Measurements from ENCODE around the gene EXOSC2. TPM values are rescaled to one million over a fixed set of nuclear protein-coding genes. Genes with fewer than 3 reads are reported as not detected.

Gene EXOSC2, protein sequence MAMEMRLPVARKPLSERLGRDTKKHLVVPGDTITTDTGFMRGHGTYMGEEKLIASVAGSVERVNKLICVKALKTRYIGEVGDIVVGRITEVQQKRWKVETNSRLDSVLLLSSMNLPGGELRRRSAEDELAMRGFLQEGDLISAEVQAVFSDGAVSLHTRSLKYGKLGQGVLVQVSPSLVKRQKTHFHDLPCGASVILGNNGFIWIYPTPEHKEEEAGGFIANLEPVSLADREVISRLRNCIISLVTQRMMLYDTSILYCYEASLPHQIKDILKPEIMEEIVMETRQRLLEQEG
- total RNA-seq, result 19.0 TPM

DNA sequence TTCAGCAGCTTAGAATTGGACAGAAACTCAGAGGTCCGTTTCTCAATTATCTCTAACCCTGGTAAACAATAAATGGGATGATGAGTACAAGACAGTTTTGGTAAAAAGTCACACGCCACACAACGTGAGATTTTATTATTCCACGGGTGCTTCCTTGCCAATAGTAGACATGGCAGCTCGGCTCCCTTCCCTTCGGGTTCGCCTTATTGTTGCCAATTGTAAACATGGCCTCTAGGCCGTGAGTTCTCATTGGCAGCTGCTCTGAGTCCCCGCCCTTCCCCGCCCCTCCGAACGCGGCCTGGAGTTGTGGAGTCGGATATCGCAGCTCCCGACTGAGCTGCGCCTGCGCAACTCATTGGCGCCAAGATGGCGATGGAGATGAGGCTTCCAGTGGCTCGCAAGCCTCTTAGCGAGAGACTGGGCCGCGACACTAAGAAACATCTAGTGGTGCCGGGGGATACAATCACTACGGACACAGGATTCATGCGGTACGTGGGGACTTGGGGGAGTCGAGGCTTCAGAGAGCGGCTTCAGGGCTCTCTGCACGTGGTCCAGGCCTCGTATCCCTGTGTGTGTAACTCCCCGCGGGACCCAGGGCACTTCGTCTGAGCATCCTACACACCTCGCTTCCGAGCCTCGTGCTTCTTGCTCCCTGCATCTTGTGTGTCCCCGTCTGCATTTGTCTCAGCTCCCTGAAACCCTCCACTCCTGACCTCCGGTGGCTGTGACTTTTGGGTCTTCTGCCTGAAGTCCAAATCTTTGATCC lies at the start of gene EXOSC2:
EXOSC2 (plus strand) TSS at position 355 of the 766 bp plus-strand sequence; CDS start at position 367, 12 bp downstream.
- peak; percentile 98 for DNase-seq (ENCODE audit: low spot score)

DNA sequence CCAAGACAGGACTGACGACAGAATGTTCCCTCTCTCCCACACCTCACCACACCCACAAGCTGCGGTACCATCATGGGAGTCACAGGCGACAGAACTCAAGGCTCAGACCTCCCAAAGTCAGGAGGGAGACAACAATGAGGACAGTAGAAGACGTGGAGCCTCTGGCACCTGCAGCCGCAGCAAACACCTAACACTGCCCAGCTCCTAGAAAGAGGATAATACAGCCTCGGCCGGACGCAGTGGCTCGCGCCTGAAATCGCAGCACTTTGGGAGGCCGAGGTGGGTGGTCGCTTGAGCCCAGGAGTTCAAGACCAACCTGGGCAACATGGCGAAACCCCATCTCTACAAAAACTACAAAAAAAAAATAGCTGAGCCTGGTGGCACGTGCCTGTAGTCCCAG lies 42.4 kb upstream of the EXOSC2 start:
- no peak for DNase-seq (ENCODE audit: low spot score)

DNA sequence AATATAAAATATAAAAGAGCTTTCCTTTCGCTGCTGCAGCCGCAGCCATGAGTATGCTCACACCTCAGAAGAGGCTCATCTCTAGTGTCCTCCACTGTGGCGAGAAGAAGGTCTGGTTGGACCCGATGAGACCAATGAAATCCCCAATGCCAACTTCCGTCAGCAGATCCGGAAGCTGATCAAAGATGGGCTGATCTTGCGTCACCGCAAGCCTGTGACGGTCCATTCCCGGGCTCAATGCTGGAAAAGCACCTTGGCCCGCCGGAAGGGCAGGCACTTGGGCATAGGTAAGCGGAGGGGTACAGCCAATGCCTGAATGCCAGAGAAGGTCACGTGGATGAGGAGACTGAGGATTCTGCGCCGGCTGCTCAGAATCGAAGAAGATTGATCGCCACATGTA lies 41.8 kb upstream of the EXOSC2 start:
- DNase-seq (ENCODE audit: low spot score), result no peak

DNA sequence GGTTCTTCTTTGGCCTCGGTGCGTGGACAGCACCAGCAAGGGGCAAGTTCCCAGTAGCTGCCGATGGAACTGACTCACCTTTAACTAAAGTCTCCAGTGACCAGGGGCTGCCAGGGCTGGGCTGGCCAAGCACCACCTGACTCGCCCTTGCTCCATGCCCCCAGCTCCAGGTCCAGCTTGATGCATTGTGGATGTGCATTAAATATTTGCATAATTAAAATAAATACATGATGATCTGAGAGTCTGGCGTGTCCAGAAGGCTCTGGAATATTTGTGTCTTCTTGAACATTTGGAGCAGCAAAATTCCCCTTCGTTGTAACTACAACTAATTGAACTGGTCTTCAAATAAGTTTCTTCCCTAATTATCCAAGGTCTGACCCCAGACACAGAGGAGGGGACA lies 38.7 kb upstream of the EXOSC2 start:
- DNase-seq (ENCODE audit: low spot score), result no peak

DNA sequence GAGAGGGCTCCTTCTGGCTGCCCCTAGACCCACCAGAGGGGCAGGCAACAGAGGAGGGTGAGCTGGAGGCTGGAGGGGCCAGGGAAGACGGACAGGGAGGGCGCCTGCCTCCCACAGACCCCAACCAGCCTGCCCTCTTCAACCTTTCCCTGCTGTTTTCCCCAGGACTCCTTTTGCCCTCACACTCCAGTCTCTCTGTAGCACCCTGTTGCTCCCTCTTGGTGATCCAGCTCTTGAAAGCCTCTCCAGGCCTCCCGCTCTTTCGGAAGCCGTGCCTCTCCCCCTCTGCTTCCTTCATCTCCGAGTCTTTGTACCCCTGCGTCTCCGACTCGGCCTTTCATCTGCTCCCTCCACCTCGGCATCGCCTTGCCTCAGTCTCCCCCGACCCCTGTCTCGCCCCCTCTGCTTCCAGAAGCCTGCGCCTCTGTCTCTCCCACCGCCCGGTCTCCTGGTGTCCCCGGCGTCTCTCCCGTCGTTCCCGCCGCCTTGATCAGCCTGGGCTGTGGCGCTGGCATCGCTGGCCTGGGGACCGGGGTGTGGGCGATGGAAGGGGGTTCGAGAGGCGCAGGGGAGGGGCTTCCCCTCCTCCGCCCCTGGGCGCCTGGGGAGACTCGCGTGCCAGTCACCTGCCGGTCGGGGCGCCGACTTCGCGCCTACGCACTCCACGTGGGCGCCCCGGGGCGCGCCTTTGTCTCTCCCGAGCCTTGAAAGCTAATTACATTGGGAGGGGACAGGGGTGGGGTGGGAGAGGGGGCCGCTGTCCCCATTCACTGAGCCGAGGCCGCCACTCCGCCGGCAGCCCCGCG lies 34.5 kb upstream of the EXOSC2 start:
- DNase-seq (ENCODE audit: low spot score), result no peak

DNA sequence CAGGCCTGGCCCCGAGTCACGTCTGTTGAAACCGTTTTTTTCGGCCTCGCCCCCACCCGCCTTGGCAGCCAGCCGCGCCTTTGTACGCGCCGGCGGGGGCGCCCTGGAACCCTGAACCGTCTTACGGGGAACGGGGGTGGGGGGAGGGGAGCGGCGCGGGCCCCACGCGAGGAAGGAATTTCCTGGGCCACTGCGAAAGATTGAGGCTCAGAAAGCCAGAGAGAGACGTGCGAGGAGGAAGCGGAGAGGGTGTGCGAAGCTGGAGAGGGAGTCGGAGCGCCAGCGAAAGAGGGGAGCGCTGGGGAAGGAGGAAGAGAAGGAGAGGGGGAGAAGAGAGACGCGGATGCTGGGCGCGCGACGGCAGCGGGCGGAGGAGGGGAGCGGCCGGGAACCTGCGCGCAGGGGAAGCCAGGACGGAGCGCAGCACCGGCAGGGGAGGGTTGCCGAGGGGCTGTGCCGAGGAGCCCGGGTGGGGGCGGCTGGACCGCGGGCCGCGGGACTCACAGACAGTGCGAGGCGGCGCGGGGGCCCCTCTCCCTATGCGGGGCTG lies 33.8 kb upstream of the EXOSC2 start:
- DNase-seq (ENCODE audit: low spot score), result no peak

DNA sequence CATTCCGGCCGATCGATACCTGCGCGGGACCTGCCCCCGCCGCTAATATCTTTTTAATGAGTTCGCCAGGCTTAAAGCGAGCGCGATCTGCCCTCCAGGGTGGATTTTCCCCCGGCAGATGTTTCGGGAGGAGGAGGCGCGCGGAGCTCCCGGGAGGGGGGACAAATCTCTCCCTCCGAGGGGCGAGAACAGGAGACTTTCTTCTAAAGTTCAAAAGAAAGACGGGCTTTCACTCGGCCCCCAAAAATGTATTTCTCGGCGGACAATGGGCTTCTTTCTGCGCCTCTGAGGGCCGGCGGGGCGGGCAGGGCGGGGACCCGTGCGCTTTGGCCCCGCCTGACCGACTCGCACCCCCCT lies 33.3 kb upstream of the EXOSC2 start:
- no peak for DNase-seq (ENCODE audit: low spot score)

DNA sequence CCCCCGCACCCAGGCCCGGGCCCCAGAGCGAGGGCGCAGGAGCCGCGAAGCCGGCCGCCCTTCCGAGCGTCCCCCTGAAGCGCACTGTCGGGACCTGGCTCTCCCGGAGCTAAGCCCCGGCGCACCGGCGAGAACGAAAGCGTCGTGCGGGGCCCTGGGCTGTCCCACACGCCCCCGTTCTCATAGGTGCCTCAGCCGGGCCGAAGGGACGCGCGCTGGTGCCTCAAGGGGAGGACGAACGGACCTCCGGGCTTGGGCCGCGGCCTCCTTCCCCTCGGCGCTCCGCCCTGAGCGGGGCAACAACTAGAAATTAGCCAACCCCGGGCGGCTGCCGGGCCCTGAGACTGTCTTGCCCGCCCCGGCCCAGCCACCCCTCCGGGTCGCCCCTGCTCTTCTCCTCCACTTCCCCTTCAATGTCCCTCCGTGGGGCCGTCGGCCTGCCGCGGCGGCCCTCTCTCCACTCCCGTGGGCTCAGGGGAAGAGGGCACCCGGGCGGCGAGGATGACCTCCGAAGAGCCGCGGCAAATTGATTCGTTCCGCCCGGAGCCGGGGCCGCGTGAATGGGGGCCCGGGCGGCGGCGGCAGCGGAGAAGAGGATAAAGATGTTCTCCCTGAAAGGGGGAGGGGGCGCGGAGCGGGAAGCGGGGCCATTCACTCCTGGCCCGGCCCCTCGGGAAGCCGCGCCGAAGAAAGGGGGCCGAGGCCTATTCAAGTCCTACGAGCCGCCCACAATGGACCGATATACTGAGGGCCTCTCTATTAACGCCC lies 32.7 kb upstream of the EXOSC2 start:
- no peak for DNase-seq (ENCODE audit: low spot score)

DNA sequence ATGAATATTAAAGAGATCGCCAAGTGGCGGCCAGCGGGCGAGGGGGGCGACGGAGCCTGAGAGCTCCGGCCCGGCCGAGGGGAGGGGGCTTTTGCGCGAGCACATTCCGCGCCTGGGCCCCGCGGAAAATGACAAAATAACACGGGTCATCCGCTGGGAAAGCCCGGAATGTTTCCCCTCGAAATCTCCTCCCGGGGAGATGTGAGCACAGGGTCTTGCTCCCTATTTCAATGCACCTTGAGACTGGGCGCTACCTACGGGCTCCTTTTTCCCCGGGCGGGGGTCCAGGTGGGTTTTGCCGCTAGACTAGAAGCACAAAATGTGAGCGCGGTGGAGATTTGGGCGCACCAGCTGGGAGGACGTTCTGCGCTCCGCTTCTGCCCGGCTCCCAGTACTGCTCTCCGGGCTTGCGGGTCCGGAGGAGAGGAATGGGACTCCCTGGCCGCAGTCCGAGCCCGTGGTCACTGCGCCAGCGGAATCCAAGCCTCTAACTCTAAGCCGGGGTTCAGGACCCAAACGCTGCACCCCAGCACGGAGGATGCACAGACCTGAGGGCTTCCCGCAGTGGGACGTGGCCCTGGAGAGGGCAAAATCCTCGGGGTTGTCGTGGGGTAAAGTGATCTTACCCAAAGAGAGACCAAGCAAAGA lies 32.0 kb upstream of the EXOSC2 start:
- DNase-seq (ENCODE audit: low spot score), result no peak

DNA sequence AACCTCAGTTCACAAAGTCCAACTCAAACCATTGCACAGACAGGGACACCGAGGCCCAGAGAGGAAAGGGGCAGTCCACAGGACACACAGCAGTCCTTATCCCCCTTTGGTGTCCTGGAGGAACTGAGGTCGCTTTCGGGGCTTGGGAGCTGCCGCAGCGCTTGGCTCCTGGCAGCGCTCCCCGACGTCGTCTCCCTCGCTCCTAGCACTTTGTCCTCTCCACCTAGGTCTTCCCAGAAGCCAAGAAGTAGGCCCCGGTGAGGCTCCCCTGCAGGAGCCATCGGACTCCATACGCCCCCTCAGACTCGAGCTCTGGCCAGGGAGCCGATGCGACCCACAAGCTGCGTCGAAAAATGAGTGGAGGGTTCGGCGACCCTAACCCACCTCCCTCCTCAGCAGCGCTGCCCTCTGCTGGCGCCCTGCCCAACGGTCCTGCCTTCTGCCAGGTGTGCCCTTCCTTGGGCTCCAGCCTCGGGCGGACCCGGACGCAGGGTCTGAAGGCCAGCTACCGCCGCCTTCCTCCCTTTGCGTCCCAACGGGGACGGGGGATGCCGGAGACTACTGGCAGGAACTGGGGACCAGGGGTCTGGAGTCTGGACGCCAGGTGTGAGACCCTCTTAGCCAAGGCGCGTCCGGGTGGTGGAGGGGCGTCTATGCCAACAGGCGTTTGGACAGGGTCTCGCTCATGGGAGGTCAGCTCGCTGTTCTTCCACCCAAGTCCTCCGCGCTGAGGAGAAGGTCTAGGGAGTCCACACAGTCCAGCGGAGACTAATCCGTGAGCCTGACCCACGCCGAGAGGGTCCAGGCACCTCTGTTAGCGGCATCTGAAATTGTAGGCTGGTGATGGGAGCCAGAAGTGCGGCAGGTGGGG lies 31.2 kb upstream of the EXOSC2 start:
- no peak for DNase-seq (ENCODE audit: low spot score)

DNA sequence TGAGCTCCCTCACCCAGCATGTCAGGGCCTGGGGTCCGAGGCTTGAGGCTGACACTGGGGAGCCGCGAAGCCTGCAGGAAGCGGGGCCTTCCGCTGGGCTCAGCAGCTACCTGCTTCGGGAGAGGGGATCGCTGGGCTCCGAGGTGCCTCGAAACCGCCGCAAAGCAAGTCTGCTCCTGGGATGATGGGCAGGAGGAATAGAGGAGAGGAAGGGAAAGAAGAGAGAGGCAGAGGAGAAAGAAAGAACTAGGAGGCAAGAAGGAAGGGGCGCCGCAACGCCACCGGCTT lies 30.7 kb upstream of the EXOSC2 start:
- no peak for DNase-seq (ENCODE audit: low spot score)

DNA sequence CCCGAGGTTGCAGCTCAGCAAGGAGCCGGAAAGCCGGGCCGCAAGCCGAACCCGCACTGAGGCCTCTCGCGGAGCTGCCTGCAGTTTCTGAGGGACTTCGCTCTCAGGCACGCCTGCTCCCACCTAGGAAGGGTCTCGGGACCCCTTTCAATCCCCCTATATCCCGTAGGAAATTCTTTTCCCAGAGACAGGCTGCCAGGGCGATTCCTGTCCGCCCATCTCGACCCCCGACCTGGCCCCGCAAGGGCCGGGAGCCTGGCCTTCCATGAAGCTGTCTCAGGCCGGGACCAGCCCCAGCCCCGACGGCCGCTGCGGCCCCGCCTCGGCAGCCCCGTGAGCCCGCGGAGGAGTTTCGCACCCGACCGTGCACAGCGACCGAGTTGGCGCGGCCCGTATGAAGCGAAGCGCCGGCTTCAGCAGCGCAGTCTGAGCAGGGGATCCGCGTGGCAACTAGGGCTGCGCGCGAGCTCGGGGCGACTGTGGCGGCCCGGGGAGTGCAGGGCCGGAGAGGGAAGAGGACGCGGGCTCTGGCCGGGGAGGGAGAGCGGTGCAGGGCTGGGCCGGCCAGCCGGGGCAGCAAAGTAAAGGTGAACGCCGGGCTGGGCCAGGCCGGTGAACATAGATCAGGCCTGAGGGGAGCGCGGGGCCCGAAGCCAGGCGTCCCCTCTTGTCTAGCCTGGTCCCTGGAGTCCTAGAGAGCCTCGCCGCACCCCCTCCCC lies 30.2 kb upstream of the EXOSC2 start:
- no peak for DNase-seq (ENCODE audit: low spot score)

DNA sequence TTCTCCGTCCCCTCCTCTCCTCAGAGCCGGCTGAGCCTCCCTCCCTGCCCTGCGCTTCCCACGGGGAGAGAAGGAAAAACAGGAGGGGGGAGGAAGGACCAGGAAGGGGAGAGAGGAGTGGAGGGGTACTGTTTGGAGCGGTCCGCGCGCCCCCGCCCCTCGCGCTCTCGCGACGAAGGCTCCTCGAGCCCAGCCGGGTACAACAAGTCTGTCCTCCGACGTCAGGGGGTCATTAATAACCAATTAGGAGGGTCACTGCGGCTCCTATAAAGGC lies 29.7 kb upstream of the EXOSC2 start:
- DNase-seq (ENCODE audit: low spot score), result no peak

DNA sequence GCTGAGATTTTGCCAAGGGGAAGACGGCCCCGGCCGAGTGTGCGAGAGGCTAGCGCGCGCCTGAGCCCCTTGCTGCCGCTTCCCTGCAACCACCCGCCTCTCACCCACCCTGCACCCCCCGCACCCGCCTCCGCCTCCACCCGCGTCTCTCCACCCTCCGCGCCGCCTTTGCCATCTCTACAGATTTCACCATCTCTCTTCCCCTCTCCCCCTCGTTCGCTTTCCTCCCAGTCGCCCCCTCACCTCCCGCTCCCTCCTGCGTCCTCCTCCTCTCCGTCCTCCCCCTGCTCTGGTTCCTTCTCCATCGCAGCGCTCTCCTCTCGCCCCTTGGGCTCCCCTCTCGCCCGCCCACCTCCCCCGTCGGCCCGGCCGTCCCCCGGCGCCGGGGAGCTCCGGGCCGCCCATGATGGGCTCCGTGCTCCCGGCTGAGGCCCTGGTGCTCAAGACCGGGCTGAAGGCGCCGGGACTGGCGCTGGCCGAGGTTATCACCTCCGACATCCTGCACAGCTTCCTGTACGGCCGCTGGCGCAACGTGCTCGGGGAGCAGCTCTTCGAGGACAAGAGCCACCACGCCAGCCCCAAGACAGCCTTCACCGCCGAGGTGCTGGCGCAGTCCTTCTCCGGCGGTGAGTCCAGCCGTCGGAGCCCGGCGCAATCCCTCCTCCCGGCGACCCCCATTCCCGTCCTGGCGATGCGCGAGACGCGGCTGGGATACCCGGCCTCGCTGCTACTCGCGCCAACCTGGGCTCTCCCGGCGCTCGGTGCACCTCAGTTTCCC lies 29.1 kb upstream of the EXOSC2 start, which contains the start of gene PRDM12:
PRDM12 (plus strand) TSS at position 344 of the 778 bp plus-strand sequence; CDS start at position 404, 60 bp downstream.
- DNase-seq (ENCODE audit: low spot score), result no peak

DNA sequence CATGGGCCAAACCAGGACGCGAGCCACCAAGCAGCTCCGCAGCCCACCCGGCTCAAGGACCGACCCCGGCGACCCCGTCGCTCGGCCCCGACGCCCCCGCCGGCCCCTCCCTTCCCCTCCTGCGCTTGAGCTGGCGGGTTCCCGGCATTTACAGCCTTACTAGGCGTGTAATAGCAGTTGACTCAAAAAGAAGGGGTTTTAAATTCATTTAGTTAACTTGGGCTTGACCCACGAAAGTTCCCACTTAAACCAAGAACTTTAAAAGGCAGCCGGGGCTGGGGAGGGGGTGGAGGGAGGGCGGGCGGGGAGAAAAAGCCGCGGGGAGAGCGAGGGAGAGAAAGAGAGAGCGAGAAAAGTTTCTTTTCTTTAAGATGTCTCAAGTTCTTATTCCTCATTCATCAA lies 28.6 kb upstream of the EXOSC2 start:
- DNase-seq (ENCODE audit: low spot score), result no peak

DNA sequence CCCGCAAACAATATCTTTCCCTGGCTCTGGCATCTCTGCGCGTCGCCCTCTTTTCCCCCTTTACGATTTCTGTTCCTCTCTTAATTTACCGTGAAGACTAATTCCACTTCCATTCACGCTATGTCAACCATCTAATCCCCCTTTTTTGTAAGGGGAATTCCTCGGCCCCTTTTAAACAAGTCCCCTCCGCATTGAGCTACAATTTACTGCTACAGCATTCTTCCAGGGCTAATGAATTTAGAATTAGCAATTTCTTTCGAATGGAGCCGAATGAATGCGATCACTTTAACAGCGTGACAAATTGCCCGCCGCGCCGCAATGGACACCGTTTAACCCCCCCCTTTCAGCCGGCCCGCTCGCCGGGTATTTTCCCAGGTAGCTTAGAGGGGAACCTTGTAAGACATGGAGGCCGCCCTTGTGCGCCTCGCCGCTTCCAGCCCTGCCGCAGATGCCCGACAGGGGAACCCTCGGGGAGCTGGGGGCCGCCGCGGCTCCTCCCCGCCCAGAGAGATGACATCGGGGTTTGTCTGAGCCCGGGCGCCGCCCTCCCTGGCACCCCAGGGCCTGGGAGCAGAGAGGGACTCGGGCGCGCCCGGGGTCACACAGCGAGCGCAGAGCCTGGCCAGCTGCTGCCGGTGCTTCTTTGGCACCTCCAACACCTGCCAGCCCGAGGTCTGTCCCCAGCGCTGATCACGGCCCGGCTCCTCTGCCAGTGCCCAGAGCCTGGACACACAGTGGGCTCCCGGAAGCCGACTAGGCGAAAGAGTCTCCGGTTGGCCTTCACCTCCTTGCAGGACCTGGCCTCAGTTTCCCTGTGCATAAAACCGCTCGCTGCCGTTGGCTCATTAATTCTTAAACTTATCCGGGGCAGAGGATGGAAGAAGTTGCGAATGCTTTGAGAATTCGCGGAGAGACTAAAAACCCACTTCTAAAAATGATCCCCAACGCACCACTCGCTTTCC lies 27.9 kb upstream of the EXOSC2 start:
- no peak for DNase-seq (ENCODE audit: low spot score)

DNA sequence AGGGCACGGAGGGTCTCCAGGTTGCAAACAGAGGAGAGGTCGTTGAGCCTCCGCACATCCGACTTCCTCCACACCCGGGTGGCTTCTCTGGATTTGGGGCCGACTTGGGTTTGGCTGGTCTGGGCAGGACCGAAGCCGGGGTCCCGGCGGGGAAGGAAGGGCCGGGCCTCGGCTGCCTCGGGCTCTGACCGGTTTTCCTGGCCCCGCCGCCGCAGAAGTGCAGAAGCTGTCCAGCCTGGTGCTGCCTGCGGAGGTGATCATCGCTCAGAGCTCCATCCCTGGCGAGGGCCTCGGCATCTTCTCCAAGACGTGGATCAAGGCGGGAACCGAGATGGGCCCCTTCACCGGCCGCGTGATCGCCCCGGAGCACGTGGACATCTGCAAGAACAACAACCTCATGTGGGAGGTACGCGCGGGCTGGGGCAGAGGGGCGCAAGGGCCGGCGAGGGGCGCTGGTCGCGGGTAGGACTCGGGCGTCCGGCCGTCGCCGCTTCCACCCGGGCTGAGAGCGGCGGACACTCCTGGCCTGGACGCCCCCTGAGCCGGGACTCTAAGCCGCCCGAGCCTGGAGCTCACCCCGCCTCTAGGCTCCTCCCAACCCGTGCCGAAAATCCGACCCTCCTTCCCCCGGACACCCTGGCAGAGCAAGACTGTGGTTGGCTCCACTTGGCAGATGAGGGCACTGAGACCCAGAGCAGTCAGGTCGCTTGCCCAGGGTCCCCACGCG lies 27.0 kb upstream of the EXOSC2 start:
- no peak for DNase-seq (ENCODE audit: low spot score)
